Stomach smooth muscle (tissue), 2 donors: Measurements from ENCODE around the gene FHAD1.
"Not testable (repeated sequence)": the region's sequence is repeated elsewhere in the genome, so short reads cannot be mapped to it uniquely, and the experiment has no call there.

ENCODE experiments used
- H3K27ac ChIP-seq: one replicate; pipeline ENCODE4 v1.7.0; 2013; ENCODE audit warnings: mild to moderate bottlenecking, low read length, inconsistent platforms
- H3K27me3 ChIP-seq, 2 donors: one replicate each; pipeline ENCODE4 v1.7.0; 2013; ENCODE audit warnings: low read length in 2 of 2; ENCODE audit not compliant: insufficient read depth in 2 of 2, control insufficient read depth in 1 of 2
- H3K36me3 ChIP-seq, 2 donors: one replicate each; pipeline ENCODE4 v1.7.0; 2013; ENCODE audit warnings: low read length in 2 of 2; ENCODE audit not compliant: control insufficient read depth in 2 of 2, insufficient read depth in 2 of 2
- H3K4me1 ChIP-seq: one replicate; pipeline ENCODE4 v1.7.0; 2013; ENCODE audit warnings: low read length; ENCODE audit not compliant: control insufficient read depth, insufficient read depth
- H3K4me3 ChIP-seq, 2 donors: one replicate each; pipeline ENCODE4 v1.7.0; 2013; ENCODE audit warnings: low read length in 2 of 2
- H3K9ac ChIP-seq, 2 donors: one replicate each; pipeline ENCODE4 v1.7.0; 2013; ENCODE audit warnings: low read length in 2 of 2, mild to moderate bottlenecking in 1 of 2
- H3K9me3 ChIP-seq, 2 donors: one replicate each; pipeline ENCODE4 v1.7.0; 2013; ENCODE audit warnings: low read length in 2 of 2; ENCODE audit not compliant: control insufficient read depth in 2 of 2
- donor health status: healthy.
- donor health status: Pancreatic carcinoma.

FHAD1 gene

DNA sequence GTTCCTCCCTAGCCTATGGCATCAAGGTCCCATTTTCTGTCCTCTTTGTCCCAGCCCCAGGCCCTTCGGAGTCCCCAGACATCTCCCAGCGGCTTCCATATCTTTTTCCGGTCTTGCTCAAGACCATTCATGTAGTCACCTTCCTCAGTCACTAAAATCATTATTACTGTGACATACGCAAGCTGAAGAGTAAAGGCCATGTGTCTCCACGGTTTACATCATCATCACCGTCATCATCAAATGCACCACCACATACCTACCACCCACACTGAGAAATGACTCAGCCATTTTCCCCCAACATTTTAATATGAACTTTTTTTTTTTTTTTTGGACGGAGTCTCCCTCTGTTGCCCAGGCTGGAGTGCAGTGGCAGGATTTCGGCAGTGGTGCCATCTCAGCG, 43.4 kb downstream of the FHAD1 start:
- no peak overlapping the region for H3K4me3 ChIP-seq
- peaks cover 0 to 3% of the 10 kb centered on the region in 2 donors for H3K9me3 ChIP-seq
- H3K4me1 ChIP-seq: no peaks in the 10 kb centered on the region
- H3K27ac ChIP-seq: no peak overlapping the region
- H3K9ac ChIP-seq: no peak overlapping the region
- H3K27me3 ChIP-seq: no peaks in the 10 kb centered on the region
- H3K36me3 ChIP-seq: no peaks in the 10 kb centered on the region

GRCh38 chr1:15295696-15296095, 48.7 kb downstream of the FHAD1 start:
- H3K4me1 ChIP-seq: no peaks in the 10 kb centered on the region
- no peaks in the 10 kb centered on the region for H3K27me3 ChIP-seq
- H3K4me3 ChIP-seq: no peak overlapping the region
- no peaks in the 10 kb centered on the region for H3K36me3 ChIP-seq
- H3K27ac ChIP-seq: no peak overlapping the region
- peaks cover 0 to 3% of the 10 kb centered on the region in 2 donors for H3K9me3 ChIP-seq
- no peak overlapping the region for H3K9ac ChIP-seq

GRCh38 chr1:15296585-15297321, 49.7 kb downstream of the FHAD1 start:
- Histone ChIP-seq H3K4me3 (no peak overlapping the region), H3K27ac (no peak overlapping the region), H3K27me3 (no peaks in the 10 kb centered on the region), H3K36me3 (no peaks in the 10 kb centered on the region), H3K9ac (no peak overlapping the region), H3K4me1 (no peaks in the 10 kb centered on the region), H3K9me3 (no peaks in the 10 kb centered on the region)

GRCh38 chr1:15297975-15298374, 51.0 kb downstream of the FHAD1 start:
- H3K36me3 ChIP-seq, H3K4me1 ChIP-seq, H3K27ac ChIP-seq, H3K27me3 ChIP-seq, H3K9me3 ChIP-seq, H3K4me3 ChIP-seq, H3K9ac ChIP-seq: not testable (repeated sequence)

- Histone ChIP-seq H3K27me3 (no peaks in the 10 kb centered on the region), H3K27ac (no peak overlapping the region), H3K9ac (no peak overlapping the region), H3K4me3 (no peak overlapping the region), H3K36me3 (no peaks in the 10 kb centered on the region), H3K4me1 (no peaks in the 10 kb centered on the region), H3K9me3 (no peaks in the 10 kb centered on the region)
Measured at GRCh38 chr1:15299179-15299578, 52.2 kb downstream of the FHAD1 start.

DNA sequence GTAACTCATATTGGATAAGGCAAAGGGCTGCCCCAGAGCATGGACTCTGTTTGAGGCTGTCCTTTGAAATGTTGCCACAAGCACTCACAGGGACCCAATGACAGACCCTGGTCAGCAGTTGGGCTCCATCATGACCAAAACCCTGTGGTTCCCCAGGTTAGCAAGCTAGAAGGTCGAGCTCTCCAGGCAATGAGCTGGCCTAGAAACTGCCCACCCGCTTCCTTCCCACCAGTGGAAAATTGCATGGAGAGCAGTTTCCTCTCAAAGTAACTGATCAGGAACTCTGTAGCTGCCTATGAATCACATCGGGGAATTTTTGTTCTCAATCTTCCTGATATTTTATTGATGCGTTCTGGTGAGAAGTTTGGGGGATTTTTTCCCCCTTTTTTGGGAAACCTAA, 52.8 kb downstream of the FHAD1 start:
- H3K4me3 ChIP-seq: no peak overlapping the region
- H3K9me3 ChIP-seq: no peaks in the 10 kb centered on the region
- no peaks in the 10 kb centered on the region for H3K36me3 ChIP-seq
- no peaks in the 10 kb centered on the region for H3K27me3 ChIP-seq
- H3K27ac ChIP-seq: no peak overlapping the region
- no peak overlapping the region for H3K9ac ChIP-seq
- peaks cover 3% of the 10 kb centered on the region for H3K4me1 ChIP-seq

- Histone ChIP-seq H3K9ac (no peak overlapping the region), H3K36me3 (no peaks in the 10 kb centered on the region), H3K4me1 (peaks cover 3% of the 10 kb centered on the region), H3K4me3 (no peak overlapping the region), H3K27me3 (no peaks in the 10 kb centered on the region), H3K27ac (no peak overlapping the region), H3K9me3 (no peaks in the 10 kb centered on the region)
Measured at GRCh38 chr1:15303935-15304334, 56.9 kb downstream of the FHAD1 start.

DNA sequence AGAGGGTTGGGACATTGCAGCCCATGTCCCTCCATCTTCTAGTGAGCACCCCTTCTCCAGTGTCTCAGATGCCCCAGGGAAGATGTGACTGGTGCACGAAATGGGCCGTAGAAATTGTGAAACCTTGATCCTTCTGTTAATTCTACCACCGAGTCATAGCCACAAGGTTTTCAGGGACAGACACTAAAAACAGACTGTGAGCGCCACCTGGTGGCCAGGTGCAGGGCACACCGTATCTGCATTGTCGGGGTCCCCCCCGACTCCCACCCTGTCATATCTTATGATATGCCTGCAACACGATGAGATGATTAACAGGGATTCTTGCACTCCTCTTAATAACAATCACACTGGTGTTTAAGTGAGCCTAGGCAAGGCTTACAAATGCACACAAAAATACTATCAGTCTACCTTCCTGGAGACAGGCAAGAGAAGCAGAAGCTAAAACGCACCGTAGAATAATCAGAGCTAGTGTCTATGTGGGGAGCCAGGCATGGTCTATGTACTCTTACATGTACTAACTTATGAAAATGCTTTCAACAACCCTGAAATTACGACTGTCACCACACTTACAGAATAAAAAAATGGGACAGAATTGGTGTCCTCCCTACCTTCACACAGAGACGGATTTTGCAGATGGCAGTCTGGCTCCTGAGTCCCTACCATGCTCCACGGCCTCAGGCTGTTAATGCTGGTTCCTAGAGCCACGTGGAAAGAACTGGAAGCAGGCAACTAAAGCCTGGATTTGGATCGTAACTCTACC, 57.9 kb downstream of the FHAD1 start:
- H3K9ac ChIP-seq: no peak overlapping the region
- no peak overlapping the region for H3K27ac ChIP-seq
- no peaks in the 10 kb centered on the region for H3K9me3 ChIP-seq
- peaks cover 3% of the 10 kb centered on the region for H3K4me1 ChIP-seq
- H3K36me3 ChIP-seq: no peaks in the 10 kb centered on the region
- peak overlapping the region in 1 of 2 donors; percentile 44 for H3K4me3 ChIP-seq
- no peaks in the 10 kb centered on the region for H3K27me3 ChIP-seq

DNA sequence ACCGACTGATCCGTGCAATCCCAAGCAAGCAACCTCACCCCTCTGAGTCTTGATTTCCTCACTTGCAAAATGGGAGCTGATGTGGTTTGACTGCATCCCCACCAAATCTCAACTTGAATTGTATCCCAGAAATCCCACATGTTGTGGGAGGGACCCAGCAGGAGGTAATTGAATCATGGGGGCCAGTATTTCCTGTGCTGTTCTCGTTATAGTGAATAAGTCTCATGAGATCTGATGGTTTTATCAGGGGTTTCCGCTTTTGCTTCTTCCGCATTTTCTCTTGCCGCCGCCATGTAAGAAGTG, 58.4 kb downstream of the FHAD1 start:
- no peak overlapping the region for H3K9ac ChIP-seq
- H3K27me3 ChIP-seq: no peaks in the 10 kb centered on the region
- no peaks in the 10 kb centered on the region for H3K36me3 ChIP-seq
- no peak overlapping the region for H3K27ac ChIP-seq
- H3K4me3 ChIP-seq: no peak overlapping the region
- H3K9me3 ChIP-seq: no peaks in the 10 kb centered on the region
- peaks cover 3% of the 10 kb centered on the region for H3K4me1 ChIP-seq

GRCh38 chr1:15306352-15306751, 59.3 kb downstream of the FHAD1 start:
- not testable (repeated sequence) for H3K4me1 ChIP-seq, H3K36me3 ChIP-seq, H3K9ac ChIP-seq, H3K27ac ChIP-seq, H3K27me3 ChIP-seq, H3K9me3 ChIP-seq, H3K4me3 ChIP-seq

GRCh38 chr1:15308135-15308534, 61.1 kb downstream of the FHAD1 start:
- no peaks in the 10 kb centered on the region for H3K36me3 ChIP-seq
- no peak overlapping the region for H3K9ac ChIP-seq
- H3K9me3 ChIP-seq: peaks cover 0 to 4% of the 10 kb centered on the region in 2 donors

More at GRCh38 chr1:15308135-15308534, 61.1 kb downstream of the FHAD1 start:
- peaks cover 3% of the 10 kb centered on the region for H3K4me1 ChIP-seq
- H3K27me3 ChIP-seq: no peaks in the 10 kb centered on the region
- H3K4me3 ChIP-seq: no peak overlapping the region
- no peak overlapping the region for H3K27ac ChIP-seq
